CD4-positive, alpha-beta memory T cell (primary cell): Measurements from ENCODE around the gene WDFY2. TPM values are rescaled to one million over a fixed set of nuclear protein-coding genes. Genes with fewer than 3 reads are reported as not detected.

Experiments used
- CTCF ChIA-PET: fragments of 350-600 bp; sonication (Branson Sonifier 250); formaldehyde crosslinking; loops from one replicate; lab custom pipeline; 2021; ENCODE audit warnings: inconsistent platforms; ENCODE audit not compliant: partially characterized antibody; lab: Charles Lee
- POLR2A ChIA-PET: fragments of 350-600 bp; sonication (Branson Sonifier 250); formaldehyde crosslinking; loops from one replicate; lab custom pipeline; 2021; ENCODE audit not compliant: partially characterized antibody; lab: Charles Lee
- DNase-seq, 5 donors: peaks; one replicate each; pipeline versions ENCODE4 v3.0.0 to v3.0.0-alpha.2; 2020 to 2022; ENCODE audit warnings: mixed read lengths in 1 of 5
- H3K27ac ChIP-seq: one replicate; pipeline ENCODE4 v1.7.0; 2013; ENCODE audit warnings: low read depth, low read length
- H3K27me3 ChIP-seq: 2 replicates; pipeline ENCODE4 v1.7.0; 2013; ENCODE audit warnings: mild to moderate bottlenecking, low read length, moderate library complexity; ENCODE audit not compliant: insufficient read depth
- H3K36me3 ChIP-seq: 2 replicates; pipeline ENCODE4 v1.7.0; 2013; ENCODE audit warnings: mild to moderate bottlenecking, low read length, moderate library complexity; ENCODE audit not compliant: insufficient read depth
- H3K4me1 ChIP-seq: 2 replicates; pipeline ENCODE4 v1.7.0; 2013; ENCODE audit warnings: mild to moderate bottlenecking, low read length, moderate library complexity; ENCODE audit not compliant: insufficient read depth
- H3K4me3 ChIP-seq, 2 donors: one replicate each; pipeline ENCODE4 v1.7.0; 2013; ENCODE audit warnings: low read length in 2 of 2, mild to moderate bottlenecking in 1 of 2
- H3K9me3 ChIP-seq, 2 donors: one replicate each; pipeline ENCODE4 v1.7.0; 2013; ENCODE audit warnings: low read length in 2 of 2, control low read depth in 1 of 2; ENCODE audit not compliant: control insufficient read depth in 1 of 2
- H3K27ac Mint-ChIP-seq, 7 donors: one replicate each; pipeline ENCODE4 v1.8.0; 2020 to 2021; ENCODE audit warnings: mixed read lengths in 7 of 7, mild to moderate bottlenecking in 6 of 7, inconsistent platforms in 3 of 7, moderate library complexity in 3 of 7
- H3K27me3 Mint-ChIP-seq, 2 donors: one replicate each; pipeline ENCODE4 v1.8.0; 2020 to 2021; ENCODE audit warnings: mixed read lengths in 2 of 2
- H3K36me3 Mint-ChIP-seq, 2 donors: one replicate each; pipeline ENCODE4 v1.8.0; 2020 to 2021; ENCODE audit warnings: mixed read lengths in 2 of 2, inconsistent platforms in 1 of 2, mild to moderate bottlenecking in 1 of 2
- H3K4me1 Mint-ChIP-seq, 4 donors: one replicate each; pipeline ENCODE4 v1.8.0; 2020 to 2021; ENCODE audit warnings: mixed read lengths in 4 of 4, mild to moderate bottlenecking in 1 of 4
- H3K4me3 Mint-ChIP-seq, 8 donors: one replicate each; pipeline ENCODE4 v1.8.0; 2020 to 2021; ENCODE audit warnings: mixed read lengths in 8 of 8, mild to moderate bottlenecking in 7 of 8, moderate library complexity in 6 of 8, inconsistent platforms in 3 of 8
- H3K9me3 Mint-ChIP-seq, 8 donors: one replicate each; pipeline ENCODE4 v1.8.0; 2020 to 2021; ENCODE audit warnings: mixed read lengths in 8 of 8, mild to moderate bottlenecking in 5 of 8, inconsistent platforms in 3 of 8, moderate library complexity in 1 of 8
- intact Hi-C: fragments of 100-400 bp; cut with micrococcal nuclease; formaldehyde crosslinking; loops from one replicate; pipeline ENCODE4 v1.15.1; 2023
- polyA plus RNA-seq, 2 donors: library from polyadenylated mRNA; unstranded; fragments of 300-500 nt; fragmentation: Illumina TruSeq; gene quantifications; one replicate each; pipeline ENCODE4 v1.2.3, GENCODE V29; 2021
- total RNA-seq, 2 experiments: library from RNA; stranded (reverse); gene quantifications; one replicate each; pipeline ENCODE4 v1.2.3, GENCODE V29; 2021

The WDFY2 gene
- total and polyA plus RNA-seq, 4 experiments from 2014 or later = 3.8 to 21.8 (median 14.5) TPM

GRCh38 chr13:51763486-51763885 lies 179.2 kb downstream of the WDFY2 start:
- no peak overlapping the region for H3K4me3 ChIP-seq
- no peak overlapping the region for H3K27ac ChIP-seq
- ChIA-PET CTCF (interaction anchor here (1.0 to 2.5 kb wide), 10 partner anchors 14 to 328 kb away, joined by 3 to 10 read pairs (median 5); partner anchors contain the start of gene INTS6), POLR2A (interaction anchor here (0.5 to 1.9 kb wide), 7 partner anchors 34 to 328 kb away, joined by 3 to 37 read pairs (median 5); partner anchors contain the start of gene INTS6)
- no peak for DNase-seq
- Mint-ChIP-seq H3K36me3 (peaks cover 38 to 50% of the 10 kb centered on the region in 2 donors), H3K9me3 (peaks cover 0 to 2% (median 0%) of the 10 kb centered on the region in 8 donors), H3K27me3 (no peaks in the 10 kb centered on the region), H3K4me3 (peak overlapping the region in 1 of 8 donors; percentile 77), H3K27ac (peak overlapping the region; percentile 56 to 96 (median 92)), H3K4me1 (peaks cover 15 to 35% (median 24%) of the 10 kb centered on the region in 4 donors)
- H3K9me3 ChIP-seq = no peaks in the 10 kb centered on the region
- no peaks in the 10 kb centered on the region for H3K27me3 ChIP-seq
- intact Hi-C loops = no loop called here
- peaks cover 22% of the 10 kb centered on the region for H3K4me1 ChIP-seq
- H3K36me3 ChIP-seq = peaks cover 3% of the 10 kb centered on the region

- Mint-ChIP-seq H3K36me3 (peaks cover 37 to 44% of the 10 kb centered on the region in 2 donors), H3K27ac (peak overlapping the region; percentile 92 to 96 (median 95)), H3K27me3 (no peaks in the 10 kb centered on the region), H3K4me1 (peaks cover 15 to 35% (median 24%) of the 10 kb centered on the region in 4 donors), H3K9me3 (peaks cover 0 to 2% (median 0%) of the 10 kb centered on the region in 8 donors), H3K4me3 (peak overlapping the region; percentile 80 to 91 (median 82))
- Histone ChIP-seq H3K27ac (peak overlapping the region; percentile 80), H3K4me1 (peaks cover 22% of the 10 kb centered on the region), H3K36me3 (no peaks in the 10 kb centered on the region), H3K27me3 (no peaks in the 10 kb centered on the region), H3K4me3 (peak overlapping the region in 1 of 2 donors; percentile 17), H3K9me3 (no peaks in the 10 kb centered on the region)
- intact Hi-C loops = loop anchor here (1.0 to 2.0 kb wide), 2 partner anchors 38 to 179 kb away; no protein-coding TSS in a partner anchor
- CTCF ChIA-PET = interaction anchor here (1.0 to 2.5 kb wide), 12 partner anchors 15 to 331 kb away, joined by 3 to 10 read pairs (median 5); partner anchors contain the start of gene INTS6
- DNase-seq = peak; percentile 35 to 82 (median 55)
- POLR2A ChIA-PET = interaction anchor here (0.6 to 1.9 kb wide), 12 partner anchors 33 to 319 kb away, joined by 3 to 37 read pairs (median 4); partner anchors contain the start of genes DHRS12 and INTS6
These were observed 180.2 kb downstream of the WDFY2 start for GRCh38 chr13:51764184-51765141.

GRCh38 chr13:51765142-51765515 lies 180.9 kb downstream of the WDFY2 start:
- peak overlapping the region in 1 of 2 donors; percentile 17 for H3K4me3 ChIP-seq
- no peaks in the 10 kb centered on the region for H3K27me3 Mint-ChIP-seq
- peak overlapping the region; percentile 80 for H3K27ac ChIP-seq

GRCh38 chr13:51767100-51767499 lies 182.8 kb downstream of the WDFY2 start:
- H3K27me3 ChIP-seq = no peaks in the 10 kb centered on the region
- no peak overlapping the region for H3K4me3 ChIP-seq
- H3K36me3 ChIP-seq = peaks cover 5% of the 10 kb centered on the region
- POLR2A ChIA-PET = no interaction called here
- no peak for DNase-seq
- intact Hi-C loops = no loop called here
- Mint-ChIP-seq H3K4me3 (no peak overlapping the region), H3K4me1 (peaks cover 15 to 35% (median 24%) of the 10 kb centered on the region in 4 donors), H3K27me3 (no peaks in the 10 kb centered on the region), H3K27ac (peak overlapping the region in 5 of 7 donors; percentile 17 to 95 (median 25)), H3K9me3 (peaks cover 0 to 2% (median 0%) of the 10 kb centered on the region in 8 donors), H3K36me3 (peaks cover 30 to 43% of the 10 kb centered on the region in 2 donors)
- H3K27ac ChIP-seq = no peak overlapping the region
- H3K4me1 ChIP-seq = peaks cover 22% of the 10 kb centered on the region
- no peaks in the 10 kb centered on the region for H3K9me3 ChIP-seq
- CTCF ChIA-PET = no interaction called here

More at GRCh38 chr13:51765142-51765515, 180.9 kb downstream of the WDFY2 start:
- ChIA-PET CTCF (interaction anchor here (1.3 to 2.5 kb wide), 6 partner anchors 22 to 312 kb away, joined by 3 to 10 read pairs (median 6); partner anchors contain the start of gene INTS6), POLR2A (interaction anchor here (1.0 to 1.9 kb wide), 10 partner anchors 33 to 320 kb away, joined by 3 to 37 read pairs (median 4); partner anchors contain the start of genes DHRS12 and INTS6)
- Histone ChIP-seq H3K36me3 (no peaks in the 10 kb centered on the region), H3K9me3 (no peaks in the 10 kb centered on the region), H3K4me1 (peaks cover 22% of the 10 kb centered on the region), H3K27me3 (no peaks in the 10 kb centered on the region)
- intact Hi-C loops = loop anchor here (2.0 kb wide), 1 partner anchor 38 kb away; no protein-coding TSS in a partner anchor
- DNase-seq = no peak
- Mint-ChIP-seq H3K9me3 (peaks cover 0 to 2% (median 0%) of the 10 kb centered on the region in 8 donors), H3K4me1 (peaks cover 15 to 35% (median 24%) of the 10 kb centered on the region in 4 donors), H3K36me3 (peaks cover 30 to 41% of the 10 kb centered on the region in 2 donors), H3K27ac (peak overlapping the region; percentile 92 to 96 (median 95)), H3K4me3 (peak overlapping the region; percentile 80 to 91 (median 82))

GRCh38 chr13:51768378-51768921 lies 184.2 kb downstream of the WDFY2 start:
- H3K4me1 Mint-ChIP-seq = peaks cover 15 to 27% (median 18%) of the 10 kb centered on the region in 4 donors
- intact Hi-C loops = no loop called here
- no peak overlapping the region for H3K27ac ChIP-seq
- ChIA-PET POLR2A (no interaction called here), CTCF (no interaction called here)
- no peaks in the 10 kb centered on the region for H3K27me3 Mint-ChIP-seq
- H3K27me3 ChIP-seq = no peaks in the 10 kb centered on the region
- peak overlapping the region in 2 of 7 donors; percentile 22 to 55 for H3K27ac Mint-ChIP-seq
- peak overlapping the region in 1 of 8 donors; percentile 28 for H3K4me3 Mint-ChIP-seq
- H3K9me3 ChIP-seq = no peaks in the 10 kb centered on the region
- peaks cover 0 to 2% (median 0%) of the 10 kb centered on the region in 8 donors for H3K9me3 Mint-ChIP-seq
- peaks cover 20 to 46% of the 10 kb centered on the region in 2 donors for H3K36me3 Mint-ChIP-seq
- H3K4me1 ChIP-seq = peaks cover 18% of the 10 kb centered on the region
- no peak overlapping the region for H3K4me3 ChIP-seq
- H3K36me3 ChIP-seq = peaks cover 5% of the 10 kb centered on the region
- no peak for DNase-seq

- Mint-ChIP-seq H3K9me3 (peaks cover 0 to 2% (median 0%) of the 10 kb centered on the region in 8 donors), H3K4me1 (peaks cover 14 to 24% (median 16%) of the 10 kb centered on the region in 4 donors), H3K27me3 (no peaks in the 10 kb centered on the region), H3K27ac (peak overlapping the region in 1 of 7 donors; percentile 22), H3K36me3 (peaks cover 20 to 47% of the 10 kb centered on the region in 2 donors), H3K4me3 (peak overlapping the region in 1 of 8 donors; percentile 20)
- ChIA-PET POLR2A (no interaction called here), CTCF (no interaction called here)
- intact Hi-C loops = no loop called here
- no peak overlapping the region for H3K27ac ChIP-seq
- peaks cover 5% of the 10 kb centered on the region for H3K36me3 ChIP-seq
- H3K4me1 ChIP-seq = peaks cover 14% of the 10 kb centered on the region
- no peak for DNase-seq
- no peak overlapping the region for H3K4me3 ChIP-seq
- H3K27me3 ChIP-seq = no peaks in the 10 kb centered on the region
- H3K9me3 ChIP-seq = no peaks in the 10 kb centered on the region
These were observed 184.7 kb downstream of the WDFY2 start for GRCh38 chr13:51768976-51769375.
